GM12878 (cell line): ENCODE data around the gene PPAT. TPM values are rescaled to one million over a fixed set of nuclear protein-coding genes. Genes with fewer than 3 reads are reported as not detected.
A peak's percentile ranks its signal among the peaks of the same experiment; 100 is the strongest.

Experiments
- ASH2L ChIP-seq: fragments of 300-600, 200-600 bp; sonication (generic); IDR thresholded peaks from 2 replicates; pipeline ENCODE4 v1.6.1; 2017; ENCODE audit warnings: low read depth, mild to moderate bottlenecking, borderline replicate concordance
- CEBPB ChIP-seq, 2 experiments: fragments of 150-350 bp in 1 of 2; IDR thresholded peaks; 2 replicates each; pipeline ENCODE4 v1.6.1; 2012 to 2014; ENCODE audit warnings: low read depth in 2 of 2, low read length in 2 of 2, borderline replicate concordance in 1 of 2, inconsistent platforms in 1 of 2
- CHD1 ChIP-seq: IDR thresholded peaks from 2 replicates; pipeline ENCODE4 v1.6.1; 2012; ENCODE audit warnings: low read depth, low read length, improper control_type of control experiment
- CREB1 ChIP-seq: IDR thresholded peaks from 2 replicates; pipeline ENCODE4 v1.6.1; 2012; ENCODE audit warnings: low read depth, mild to moderate bottlenecking, inconsistent platforms
- DPF2 ChIP-seq: fragments of 450-650 bp; IDR thresholded peaks from 2 replicates; pipeline ENCODE4 v1.6.1; 2017; ENCODE audit warnings: mild to moderate bottlenecking
- HDAC6 ChIP-seq: fragments of 200-600 bp; sonication (generic); IDR thresholded peaks from one replicate; pipeline ENCODE4 v1.8.0; 2017; ENCODE audit warnings: antibody characterized with exemption; ENCODE audit not compliant: unreplicated experiment
- HDGF ChIP-seq: fragments of 450-650 bp; IDR thresholded peaks from 2 replicates; pipeline ENCODE4 v1.6.1; 2016; ENCODE audit warnings: antibody characterized with exemption
- KAT2A ChIP-seq: conservative IDR thresholded peaks from 2 replicates; pipeline ENCODE4 v1.6.1; 2011; ENCODE audit warnings: low read depth, low read length; ENCODE audit not compliant: control insufficient read depth
- LARP7 ChIP-seq: fragments of 450-650 bp; IDR thresholded peaks from 2 replicates; pipeline ENCODE4 v1.6.1; 2017; ENCODE audit warnings: mild to moderate bottlenecking
- NBN ChIP-seq: fragments of 450-650 bp; IDR thresholded peaks from 2 replicates; pipeline ENCODE4 v1.6.1; 2016
- PAX8 ChIP-seq: fragments of 450-650 bp; IDR thresholded peaks from 2 replicates; pipeline ENCODE4 v1.6.1; 2017; ENCODE audit warnings: mild to moderate bottlenecking, moderate library complexity
- PML ChIP-seq: IDR thresholded peaks from 2 replicates; pipeline ENCODE4 v1.6.1; 2012; ENCODE audit warnings: low read length, inconsistent platforms
- RBBP5 ChIP-seq: fragments of 200-600 bp; sonication (generic); conservative IDR thresholded peaks from 2 replicates; pipeline ENCODE4 v1.6.1; 2016
- SRF ChIP-seq, 2 experiments: IDR thresholded peaks; 2 replicates each; pipeline ENCODE4 v1.6.1; 2011; ENCODE audit warnings: low read depth in 2 of 2, low read length in 2 of 2, mild to moderate bottlenecking in 1 of 2, moderate library complexity in 1 of 2
- TBL1XR1 ChIP-seq: IDR thresholded peaks from 2 replicates; pipeline ENCODE4 v1.6.1; 2012; ENCODE audit warnings: low read depth, low read length, improper control_type of control experiment
- WRNIP1 ChIP-seq: IDR thresholded peaks from 2 replicates; pipeline ENCODE4 v1.6.1; 2011; ENCODE audit warnings: low read depth, low read length, improper control_type of control experiment, borderline replicate concordance
- ZBED1 ChIP-seq: IDR thresholded peaks from 2 replicates; pipeline ENCODE4 v1.6.1; 2016; ENCODE audit warnings: borderline replicate concordance
- ZNF207 ChIP-seq: fragments of 450-650 bp; IDR thresholded peaks from 2 replicates; pipeline ENCODE4 v1.6.1; 2014; ENCODE audit warnings: antibody characterized with exemption, mild to moderate bottlenecking, borderline replicate concordance
- polyA plus RNA-seq, 11 experiments: library from polyadenylated mRNA; depleted of rRNA in 4 of 11; unstranded in 6 of 11; stranded (reverse) in 5 of 11; fragments of >200 nt; fragmentation: Nextera tagmentation in 4 of 11; fragmentation: Illumina TruSeq in 1 of 11; extraction: Ambion mirVana in 4 of 11; extraction: Trizol in 1 of 11; gene quantifications; 1 replicate in 1 of 11; 2 replicates in 10 of 11; pipeline versions ENCODE4 v1.2.1 to v1.2.3, GENCODE V29; 2011 to 2016; ENCODE audit warnings: inconsistent platforms in 2 of 11, missing spikeins in 2 of 11, low read depth in 1 of 11
- total RNA-seq, 4 experiments: library from RNA; depleted of rRNA in 3 of 4; stranded (reverse); fragments of >200 nt in 3 of 4; fragmentation: Illumina TruSeq in 1 of 4; extraction: Trizol in 1 of 4; gene quantifications; 2 replicates each; pipeline versions ENCODE4 v1.2.1 to v1.2.3, GENCODE V29; 2013 to 2021
- TF ChIP-seq, protein P1 (sequence below): fragments of 450-650 bp; IDR thresholded peaks from 2 replicates; pipeline ENCODE4 v1.6.1; 2017; ENCODE audit warnings: mild to moderate bottlenecking, moderate library complexity
- TF ChIP-seq, protein P2 (sequence below): fragments of 450-650 bp; formaldehyde crosslinking; IDR thresholded peaks from 2 replicates; pipeline ENCODE4 v1.4.0; 2020; ENCODE audit warnings: mild to moderate bottlenecking, moderate library complexity
- TF ChIP-seq, protein P3 (sequence below): fragments of 450-650 bp; conservative IDR thresholded peaks from 2 replicates; pipeline ENCODE4 v1.6.1; 2017; ENCODE audit warnings: mild to moderate bottlenecking, moderate library complexity

PPAT gene
- total and polyA plus RNA-seq, 10 of the 15 experiments (the other 5 are each of a cell fraction or from before 2014, with no cell fraction given): 24.9 to 50.7 (median 38.0) TPM

DNA sequence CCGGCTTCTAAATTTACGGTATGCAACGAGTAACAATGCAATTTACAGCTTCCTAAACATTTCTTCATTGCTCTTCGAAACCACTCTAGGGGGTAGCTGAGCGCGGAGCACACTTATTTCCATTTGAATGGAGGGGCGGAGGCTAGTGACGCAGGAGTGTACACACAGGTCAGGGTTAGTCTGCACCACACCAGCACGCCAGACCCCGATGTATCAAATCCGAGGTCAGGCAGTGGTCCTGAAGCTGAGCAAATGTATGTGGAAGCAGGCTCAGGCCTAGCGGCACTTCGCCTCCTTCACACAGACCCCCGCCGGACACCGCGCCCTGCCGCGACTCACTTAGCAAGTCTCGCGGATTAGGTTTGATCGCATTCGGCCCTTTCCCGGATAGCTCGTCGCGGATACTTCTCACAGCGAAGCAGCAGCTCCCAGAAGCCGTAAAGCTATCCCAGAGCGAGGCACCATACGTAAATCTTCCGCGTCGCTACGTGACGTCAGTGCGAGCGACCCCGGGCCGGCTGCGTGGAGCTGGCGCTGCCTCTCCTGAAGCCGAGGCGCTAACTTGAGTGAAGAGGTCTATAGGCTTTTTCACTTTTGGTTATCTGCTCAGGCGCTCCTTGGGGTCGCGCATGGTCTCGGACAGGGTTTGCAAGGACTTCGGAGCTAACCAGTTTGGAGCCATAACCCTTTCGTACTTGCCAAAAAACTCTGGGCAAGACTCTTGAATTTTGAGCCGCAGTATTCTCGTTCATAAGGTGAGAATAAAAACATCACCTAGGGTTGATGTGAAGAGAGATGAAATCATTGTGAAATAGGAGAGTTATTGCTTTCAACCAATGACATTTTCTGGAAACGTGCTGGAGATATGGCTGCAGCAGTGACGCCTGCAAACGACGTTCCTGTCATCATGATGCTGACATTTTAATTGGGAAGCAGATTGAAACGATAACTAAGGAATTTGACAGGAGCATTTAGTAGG is 48.1 kb downstream of the PPAT start, which contains the start of gene AASDH (continued):
- TF ChIP-seq, protein P1, sequence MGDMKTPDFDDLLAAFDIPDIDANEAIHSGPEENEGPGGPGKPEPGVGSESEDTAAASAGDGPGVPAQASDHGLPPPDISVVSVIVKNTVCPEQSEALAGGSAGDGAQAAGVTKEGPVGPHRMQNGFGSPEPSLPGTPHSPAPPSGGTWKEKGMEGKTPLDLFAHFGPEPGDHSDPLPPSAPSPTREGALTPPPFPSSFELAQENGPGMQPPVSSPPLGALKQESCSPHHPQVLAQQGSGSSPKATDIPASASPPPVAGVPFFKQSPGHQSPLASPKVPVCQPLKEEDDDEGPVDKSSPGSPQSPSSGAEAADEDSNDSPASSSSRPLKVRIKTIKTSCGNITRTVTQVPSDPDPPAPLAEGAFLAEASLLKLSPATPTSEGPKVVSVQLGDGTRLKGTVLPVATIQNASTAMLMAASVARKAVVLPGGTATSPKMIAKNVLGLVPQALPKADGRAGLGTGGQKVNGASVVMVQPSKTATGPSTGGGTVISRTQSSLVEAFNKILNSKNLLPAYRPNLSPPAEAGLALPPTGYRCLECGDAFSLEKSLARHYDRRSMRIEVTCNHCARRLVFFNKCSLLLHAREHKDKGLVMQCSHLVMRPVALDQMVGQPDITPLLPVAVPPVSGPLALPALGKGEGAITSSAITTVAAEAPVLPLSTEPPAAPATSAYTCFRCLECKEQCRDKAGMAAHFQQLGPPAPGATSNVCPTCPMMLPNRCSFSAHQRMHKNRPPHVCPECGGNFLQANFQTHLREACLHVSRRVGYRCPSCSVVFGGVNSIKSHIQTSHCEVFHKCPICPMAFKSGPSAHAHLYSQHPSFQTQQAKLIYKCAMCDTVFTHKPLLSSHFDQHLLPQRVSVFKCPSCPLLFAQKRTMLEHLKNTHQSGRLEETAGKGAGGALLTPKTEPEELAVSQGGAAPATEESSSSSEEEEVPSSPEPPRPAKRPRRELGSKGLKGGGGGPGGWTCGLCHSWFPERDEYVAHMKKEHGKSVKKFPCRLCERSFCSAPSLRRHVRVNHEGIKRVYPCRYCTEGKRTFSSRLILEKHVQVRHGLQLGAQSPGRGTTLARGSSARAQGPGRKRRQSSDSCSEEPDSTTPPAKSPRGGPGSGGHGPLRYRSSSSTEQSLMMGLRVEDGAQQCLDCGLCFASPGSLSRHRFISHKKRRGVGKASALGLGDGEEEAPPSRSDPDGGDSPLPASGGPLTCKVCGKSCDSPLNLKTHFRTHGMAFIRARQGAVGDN: peak; percentile 90
- TF ChIP-seq KAT2A (no peak), PAX8 (no peak), ZBED1 (no peak; the same call in 1 of the 2 replicates), LARP7 (0 out of 2 replicates have a peak, but pooled peaks have one; percentile 37), HDGF (peak; percentile 63; the same call in 1 of the 2 replicates), ZNF207 (no peak; the same call in 1 of the 2 replicates), PML (peak; percentile 98), CREB1 (peak; percentile 100), SRF (IDR thresholded peaks at IDR 0.05; ENCODE audit: low read depth in 2 of 2, low read length in 2 of 2) (peak; percentile 42 to 94; a peak in 2 of 4 replicates), NBN (peak; percentile 99), CHD1 (no peak), RBBP5 (peak; percentile 67; the same call in 1 of the 2 replicates), WRNIP1 (no peak), DPF2 (peak; percentile 53; the same call in 1 of the 2 replicates), TBL1XR1 (peak; percentile 17; the same call in 1 of the 2 replicates), HDAC6 (no peak), ASH2L (0 out of 2 replicates have a peak, but pooled peaks have one; percentile 53), CEBPB (IDR thresholded peaks at IDR 0.05; ENCODE audit: borderline replicate concordance in 1 of 2, low read depth in 2 of 2, low read length in 2 of 2) (no peak)
- TF ChIP-seq, protein P2, sequence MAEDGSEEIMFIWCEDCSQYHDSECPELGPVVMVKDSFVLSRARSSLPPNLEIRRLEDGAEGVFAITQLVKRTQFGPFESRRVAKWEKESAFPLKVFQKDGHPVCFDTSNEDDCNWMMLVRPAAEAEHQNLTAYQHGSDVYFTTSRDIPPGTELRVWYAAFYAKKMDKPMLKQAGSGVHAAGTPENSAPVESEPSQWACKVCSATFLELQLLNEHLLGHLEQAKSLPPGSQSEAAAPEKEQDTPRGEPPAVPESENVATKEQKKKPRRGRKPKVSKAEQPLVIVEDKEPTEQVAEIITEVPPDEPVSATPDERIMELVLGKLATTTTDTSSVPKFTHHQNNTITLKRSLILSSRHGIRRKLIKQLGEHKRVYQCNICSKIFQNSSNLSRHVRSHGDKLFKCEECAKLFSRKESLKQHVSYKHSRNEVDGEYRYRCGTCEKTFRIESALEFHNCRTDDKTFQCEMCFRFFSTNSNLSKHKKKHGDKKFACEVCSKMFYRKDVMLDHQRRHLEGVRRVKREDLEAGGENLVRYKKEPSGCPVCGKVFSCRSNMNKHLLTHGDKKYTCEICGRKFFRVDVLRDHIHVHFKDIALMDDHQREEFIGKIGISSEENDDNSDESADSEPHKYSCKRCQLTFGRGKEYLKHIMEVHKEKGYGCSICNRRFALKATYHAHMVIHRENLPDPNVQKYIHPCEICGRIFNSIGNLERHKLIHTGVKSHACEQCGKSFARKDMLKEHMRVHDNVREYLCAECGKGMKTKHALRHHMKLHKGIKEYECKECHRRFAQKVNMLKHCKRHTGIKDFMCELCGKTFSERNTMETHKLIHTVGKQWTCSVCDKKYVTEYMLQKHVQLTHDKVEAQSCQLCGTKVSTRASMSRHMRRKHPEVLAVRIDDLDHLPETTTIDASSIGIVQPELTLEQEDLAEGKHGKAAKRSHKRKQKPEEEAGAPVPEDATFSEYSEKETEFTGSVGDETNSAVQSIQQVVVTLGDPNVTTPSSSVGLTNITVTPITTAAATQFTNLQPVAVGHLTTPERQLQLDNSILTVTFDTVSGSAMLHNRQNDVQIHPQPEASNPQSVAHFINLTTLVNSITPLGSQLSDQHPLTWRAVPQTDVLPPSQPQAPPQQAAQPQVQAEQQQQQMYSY (CRISPR knock-in tag): no peak
- TF ChIP-seq, protein P3, sequence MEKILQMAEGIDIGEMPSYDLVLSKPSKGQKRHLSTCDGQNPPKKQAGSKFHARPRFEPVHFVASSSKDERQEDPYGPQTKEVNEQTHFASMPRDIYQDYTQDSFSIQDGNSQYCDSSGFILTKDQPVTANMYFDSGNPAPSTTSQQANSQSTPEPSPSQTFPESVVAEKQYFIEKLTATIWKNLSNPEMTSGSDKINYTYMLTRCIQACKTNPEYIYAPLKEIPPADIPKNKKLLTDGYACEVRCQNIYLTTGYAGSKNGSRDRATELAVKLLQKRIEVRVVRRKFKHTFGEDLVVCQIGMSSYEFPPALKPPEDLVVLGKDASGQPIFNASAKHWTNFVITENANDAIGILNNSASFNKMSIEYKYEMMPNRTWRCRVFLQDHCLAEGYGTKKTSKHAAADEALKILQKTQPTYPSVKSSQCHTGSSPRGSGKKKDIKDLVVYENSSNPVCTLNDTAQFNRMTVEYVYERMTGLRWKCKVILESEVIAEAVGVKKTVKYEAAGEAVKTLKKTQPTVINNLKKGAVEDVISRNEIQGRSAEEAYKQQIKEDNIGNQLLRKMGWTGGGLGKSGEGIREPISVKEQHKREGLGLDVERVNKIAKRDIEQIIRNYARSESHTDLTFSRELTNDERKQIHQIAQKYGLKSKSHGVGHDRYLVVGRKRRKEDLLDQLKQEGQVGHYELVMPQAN: peak; percentile 83
